ENCODE data around the gene PAX2.

PAX2 gene

DNA sequence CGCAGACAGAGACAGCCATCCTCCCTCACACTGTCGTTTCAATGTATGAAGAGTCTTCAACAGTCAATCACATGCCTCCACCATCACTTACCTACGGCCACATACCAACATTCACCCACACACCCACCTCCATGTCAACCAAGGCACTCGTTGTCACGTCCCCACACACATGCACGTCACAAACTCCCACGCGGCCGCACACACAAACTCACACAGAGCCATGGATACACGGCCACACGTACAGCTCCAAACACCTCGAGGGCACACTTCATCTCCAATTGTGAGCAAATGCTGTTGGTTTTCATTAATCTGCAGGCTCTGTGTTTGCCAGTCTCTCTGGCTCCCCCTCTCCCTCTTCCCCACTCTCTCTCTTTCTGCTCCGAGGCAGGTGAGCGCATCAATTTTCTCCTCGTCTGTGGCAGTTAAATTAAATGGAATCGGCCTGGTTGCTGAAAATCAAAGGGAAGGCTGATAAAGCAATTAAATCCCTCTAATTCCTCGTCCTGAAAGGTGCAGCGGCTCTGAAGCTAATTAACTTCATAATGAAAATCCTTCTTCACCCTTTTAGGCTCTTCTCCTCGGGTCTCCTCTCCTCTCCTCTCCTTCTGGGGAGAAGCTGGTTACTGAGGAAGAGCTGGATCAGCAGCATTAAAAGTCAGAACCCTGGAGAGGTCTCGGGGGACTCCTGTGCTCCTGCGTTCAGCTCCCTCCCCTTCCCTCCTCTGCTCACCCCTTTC lies 113.5 kb downstream of the PAX2 start:
- ChIA-PET CTCF (interaction anchor here (0.5 to 1.4 kb wide), 5 partner anchors 19 to 351 kb away, joined by 3 to 7 read pairs (median 5); no protein-coding TSS in a partner anchor), POLR2A (ENCODE audit: low non-redundant PET) (no interaction called here)
- no peak overlapping the region for H3K27ac ChIP-seq
- DNase-seq (ENCODE audit: low spot score) = no peak
- TF ChIP-seq, protein P1, sequence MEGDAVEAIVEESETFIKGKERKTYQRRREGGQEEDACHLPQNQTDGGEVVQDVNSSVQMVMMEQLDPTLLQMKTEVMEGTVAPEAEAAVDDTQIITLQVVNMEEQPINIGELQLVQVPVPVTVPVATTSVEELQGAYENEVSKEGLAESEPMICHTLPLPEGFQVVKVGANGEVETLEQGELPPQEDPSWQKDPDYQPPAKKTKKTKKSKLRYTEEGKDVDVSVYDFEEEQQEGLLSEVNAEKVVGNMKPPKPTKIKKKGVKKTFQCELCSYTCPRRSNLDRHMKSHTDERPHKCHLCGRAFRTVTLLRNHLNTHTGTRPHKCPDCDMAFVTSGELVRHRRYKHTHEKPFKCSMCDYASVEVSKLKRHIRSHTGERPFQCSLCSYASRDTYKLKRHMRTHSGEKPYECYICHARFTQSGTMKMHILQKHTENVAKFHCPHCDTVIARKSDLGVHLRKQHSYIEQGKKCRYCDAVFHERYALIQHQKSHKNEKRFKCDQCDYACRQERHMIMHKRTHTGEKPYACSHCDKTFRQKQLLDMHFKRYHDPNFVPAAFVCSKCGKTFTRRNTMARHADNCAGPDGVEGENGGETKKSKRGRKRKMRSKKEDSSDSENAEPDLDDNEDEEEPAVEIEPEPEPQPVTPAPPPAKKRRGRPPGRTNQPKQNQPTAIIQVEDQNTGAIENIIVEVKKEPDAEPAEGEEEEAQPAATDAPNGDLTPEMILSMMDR (conservative IDR thresholded peaks at IDR 0.05; ENCODE audit: low read depth) = no peak

DNA sequence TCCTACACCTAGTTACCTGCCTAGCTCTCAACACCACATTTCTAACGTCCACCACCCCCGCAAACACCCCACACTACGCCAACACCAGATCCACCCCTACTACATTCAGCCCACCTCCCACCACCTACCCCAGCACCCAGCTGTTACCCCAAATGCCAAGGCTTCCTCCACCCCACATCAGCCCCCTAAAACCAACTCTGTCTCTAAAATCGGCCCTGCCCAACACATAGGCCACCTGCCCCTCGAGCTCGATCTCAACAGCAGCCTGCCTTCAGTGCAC lies 114.0 kb downstream of the PAX2 start:
- DNase-seq (ENCODE audit: low spot score) = no peak
- CTCF ChIA-PET = interaction anchor here (0.5 to 1.4 kb wide), 4 partner anchors 19 to 352 kb away, joined by 3 to 7 read pairs (median 4); no protein-coding TSS in a partner anchor
- POLR2A ChIA-PET (ENCODE audit: low non-redundant PET) = no interaction called here
- H3K27ac ChIP-seq = no peak overlapping the region
- TF ChIP-seq, protein P1 (conservative IDR thresholded peaks at IDR 0.05; ENCODE audit: low read depth) = no peak

DNA sequence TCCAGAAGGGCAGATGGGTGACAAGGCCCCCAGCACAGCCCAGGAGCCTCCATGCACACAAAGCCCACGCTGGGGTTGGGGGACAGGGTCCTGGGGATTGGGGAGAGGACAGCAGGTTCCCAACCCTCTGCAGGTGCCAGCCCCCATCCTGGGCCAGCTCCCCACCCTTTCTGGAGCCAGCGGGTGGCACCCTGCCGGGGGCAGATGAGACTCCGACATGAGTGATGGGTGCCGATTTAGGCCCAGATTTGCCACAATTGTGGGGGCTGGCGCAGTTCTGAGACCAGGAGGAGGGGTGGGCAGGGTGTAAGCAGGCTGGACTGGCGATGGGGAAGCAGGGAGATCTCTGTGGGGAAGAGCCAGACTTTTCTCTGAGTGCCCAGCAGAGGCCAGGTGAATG lies 118.1 kb downstream of the PAX2 start:
- CTCF ChIA-PET = no interaction called here
- POLR2A ChIA-PET (ENCODE audit: low non-redundant PET) = no interaction called here
- H3K27ac ChIP-seq = no peak overlapping the region
- no peak for DNase-seq (ENCODE audit: low spot score)
- TF ChIP-seq, protein P1 (conservative IDR thresholded peaks at IDR 0.05; ENCODE audit: low read depth) = no peak

DNA sequence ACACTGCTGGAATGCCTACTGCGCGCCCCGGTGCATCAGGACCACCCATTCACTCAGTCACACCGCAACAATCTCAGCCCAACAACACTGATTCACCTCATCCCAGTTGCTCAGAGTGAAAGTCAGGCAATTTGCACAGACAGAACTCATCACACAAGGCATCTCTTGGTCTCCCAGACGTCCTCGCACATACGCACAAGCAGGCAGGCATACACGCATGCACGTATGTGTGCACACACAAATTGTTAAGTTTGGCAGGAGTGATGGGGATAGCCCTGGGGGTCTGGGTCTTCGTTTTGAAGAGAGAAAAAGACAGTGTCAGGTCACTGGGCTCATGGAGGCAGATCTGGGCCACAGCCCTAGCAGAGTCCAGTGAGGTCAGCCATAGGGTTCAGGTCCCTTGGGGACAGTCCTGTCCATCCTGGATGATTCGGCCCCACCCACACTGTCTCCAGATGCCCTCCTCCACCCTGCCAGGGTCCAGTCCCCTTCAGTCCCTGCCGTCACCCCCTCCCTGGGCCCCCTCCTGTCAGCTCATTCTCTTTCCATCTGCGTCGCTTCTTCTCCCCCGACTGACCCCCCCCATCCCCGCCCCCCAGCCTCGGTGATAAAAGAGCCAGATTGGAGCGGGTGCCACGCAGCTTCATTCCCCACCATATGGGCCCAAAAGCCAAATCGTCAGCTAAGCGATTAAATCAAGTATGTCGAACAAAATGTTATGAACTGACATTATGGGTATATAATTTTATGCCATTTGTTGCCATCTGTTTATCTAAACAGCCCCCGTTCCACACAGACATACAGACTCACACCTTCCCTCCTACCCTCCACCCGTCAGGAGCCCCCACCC lies 118.9 kb downstream of the PAX2 start:
- no peak overlapping the region for H3K27ac ChIP-seq
- CTCF ChIA-PET = no interaction called here
- TF ChIP-seq, protein P1 (conservative IDR thresholded peaks at IDR 0.05; ENCODE audit: low read depth) = no peak
- no peak for DNase-seq (ENCODE audit: low spot score)
- POLR2A ChIA-PET (ENCODE audit: low non-redundant PET) = no interaction called here

DNA sequence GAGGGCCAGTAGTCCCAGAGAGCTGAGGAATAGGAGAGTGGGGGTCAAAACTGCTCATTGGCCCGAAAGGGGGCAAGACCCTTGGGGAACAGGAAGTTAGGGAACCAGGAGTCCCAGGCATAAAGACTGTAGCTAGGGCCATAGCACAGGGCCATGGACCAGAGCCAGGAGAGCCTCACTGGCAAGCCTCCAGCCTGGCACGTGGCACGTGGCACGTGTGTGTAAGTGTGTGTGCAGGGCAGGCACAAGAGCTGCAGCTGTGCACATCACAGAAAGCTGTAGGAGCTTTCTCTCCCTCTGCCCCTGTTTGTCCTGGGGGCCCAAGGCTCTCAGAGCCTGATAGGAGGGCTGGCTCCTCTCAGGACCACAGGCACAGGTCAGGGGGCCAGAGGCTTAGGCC lies 119.6 kb downstream of the PAX2 start:
- TF ChIP-seq, protein P1 (conservative IDR thresholded peaks at IDR 0.05; ENCODE audit: low read depth) = no peak
- POLR2A ChIA-PET (ENCODE audit: low non-redundant PET) = no interaction called here
- DNase-seq (ENCODE audit: low spot score) = no peak
- no peak overlapping the region for H3K27ac ChIP-seq
- CTCF ChIA-PET = interaction anchor here (0.6 kb wide), 1 partner anchor 1520 kb away, joined by 3 read pairs; no protein-coding TSS in a partner anchor

DNA sequence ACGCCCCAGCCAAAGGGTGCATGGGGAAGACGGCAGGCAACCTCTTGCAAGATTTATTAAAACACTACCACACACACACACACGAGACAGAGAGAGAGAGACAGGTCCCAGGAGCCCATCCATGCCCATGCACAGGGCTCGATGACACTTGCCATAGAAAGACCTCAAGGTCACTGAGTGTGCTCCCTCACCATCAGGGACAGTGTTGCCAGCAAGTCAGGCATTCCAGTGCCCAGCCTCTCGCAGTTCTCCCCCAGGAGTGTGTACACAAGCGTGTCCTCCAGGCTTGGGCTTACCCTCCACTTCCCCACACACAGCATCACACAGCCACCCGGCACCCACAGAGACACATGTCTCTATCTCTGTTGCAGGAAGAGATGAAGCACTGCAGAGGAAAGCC lies 120.6 kb downstream of the PAX2 start:
- POLR2A ChIA-PET (ENCODE audit: low non-redundant PET) = no interaction called here
- no peak for DNase-seq (ENCODE audit: low spot score)
- TF ChIP-seq, protein P1 (conservative IDR thresholded peaks at IDR 0.05; ENCODE audit: low read depth) = no peak
- no peak overlapping the region for H3K27ac ChIP-seq
- CTCF ChIA-PET = interaction anchor here (1.0 kb wide), 1 partner anchor 13 kb away, joined by 4 read pairs; no protein-coding TSS in a partner anchor
